BE2C (cell line): Measurements from ENCODE around the gene PLCB4.
A peak's percentile ranks its signal among the peaks of the same experiment; 100 is the strongest.

ENCODE experiments used
- DNase-seq: peaks from one replicate; pipeline ENCODE4 v3.0.0-alpha.2; 2020
- H3K27me3 ChIP-seq: fragments of 250-450 bp; sonication (Bioruptor Pico); 2 replicates; pipeline ENCODE4 v1.5.1; 2020; ENCODE audit warnings: mild to moderate bottlenecking
- H3K36me3 ChIP-seq: fragments of 250-450 bp; sonication (Bioruptor Pico); 2 replicates; pipeline ENCODE4 v1.5.1; 2020; ENCODE audit warnings: mild to moderate bottlenecking
- H3K4me1 ChIP-seq: fragments of 250-450 bp; sonication (Bioruptor Pico); 2 replicates; pipeline ENCODE4 v1.5.1; 2020
- H3K4me3 ChIP-seq: 2 replicates; pipeline ENCODE4 v1.5.1; 2011; ENCODE audit warnings: low read depth, low read length
- H3K9me3 ChIP-seq: fragments of 250-450 bp; sonication (Bioruptor Pico); 2 replicates; pipeline ENCODE4 v1.5.1; 2020
- TF ChIP-seq, protein P1 (sequence below): IDR thresholded peaks from 2 replicates; pipeline ENCODE4 v1.5.1; 2012; ENCODE audit warnings: mild to moderate bottlenecking, low read depth, low read length

PLCB4 gene

DNA sequence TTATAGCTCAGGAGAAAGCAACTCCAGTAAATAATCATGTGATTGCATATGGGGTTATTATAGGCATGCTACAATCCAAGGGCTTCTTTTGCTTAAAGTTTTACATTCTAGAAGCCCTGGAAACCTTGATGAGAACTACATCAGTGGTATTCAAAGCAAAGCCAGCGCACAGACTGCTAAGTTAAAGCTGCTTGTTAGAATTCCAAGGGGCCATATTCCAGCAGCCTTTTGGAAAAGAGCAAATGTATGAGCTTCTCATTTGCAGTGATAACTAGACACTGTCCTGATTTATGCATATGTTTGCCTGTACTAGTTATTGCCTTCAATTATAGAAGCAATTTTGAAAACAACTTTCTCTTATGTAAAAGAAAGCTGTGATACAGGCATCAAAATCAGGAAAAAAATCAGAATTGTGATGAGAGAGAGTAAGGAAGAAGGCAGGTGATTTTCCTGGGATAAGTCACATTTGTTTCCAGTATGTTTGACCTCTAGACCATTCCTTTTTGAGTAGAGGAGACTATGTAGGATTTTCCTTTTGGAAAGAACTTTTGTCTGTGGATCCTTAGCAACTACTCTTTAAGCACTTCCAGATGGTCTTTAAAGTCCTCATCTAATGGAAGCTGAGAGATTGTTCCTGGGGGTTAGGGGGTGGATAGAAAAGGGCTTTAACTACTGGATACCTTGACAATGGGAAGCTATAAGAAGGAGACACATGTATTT, 159.2 kb downstream of the PLCB4 start:
- Histone ChIP-seq H3K36me3 (no peaks in the 10 kb centered on the region; the same call in 1 of the 2 replicates), H3K4me3 (no peak overlapping the region), H3K27me3 (no peaks in the 10 kb centered on the region), H3K9me3 (no peaks in the 10 kb centered on the region), H3K4me1 (no peaks in the 10 kb centered on the region)
- TF ChIP-seq, protein P1, sequence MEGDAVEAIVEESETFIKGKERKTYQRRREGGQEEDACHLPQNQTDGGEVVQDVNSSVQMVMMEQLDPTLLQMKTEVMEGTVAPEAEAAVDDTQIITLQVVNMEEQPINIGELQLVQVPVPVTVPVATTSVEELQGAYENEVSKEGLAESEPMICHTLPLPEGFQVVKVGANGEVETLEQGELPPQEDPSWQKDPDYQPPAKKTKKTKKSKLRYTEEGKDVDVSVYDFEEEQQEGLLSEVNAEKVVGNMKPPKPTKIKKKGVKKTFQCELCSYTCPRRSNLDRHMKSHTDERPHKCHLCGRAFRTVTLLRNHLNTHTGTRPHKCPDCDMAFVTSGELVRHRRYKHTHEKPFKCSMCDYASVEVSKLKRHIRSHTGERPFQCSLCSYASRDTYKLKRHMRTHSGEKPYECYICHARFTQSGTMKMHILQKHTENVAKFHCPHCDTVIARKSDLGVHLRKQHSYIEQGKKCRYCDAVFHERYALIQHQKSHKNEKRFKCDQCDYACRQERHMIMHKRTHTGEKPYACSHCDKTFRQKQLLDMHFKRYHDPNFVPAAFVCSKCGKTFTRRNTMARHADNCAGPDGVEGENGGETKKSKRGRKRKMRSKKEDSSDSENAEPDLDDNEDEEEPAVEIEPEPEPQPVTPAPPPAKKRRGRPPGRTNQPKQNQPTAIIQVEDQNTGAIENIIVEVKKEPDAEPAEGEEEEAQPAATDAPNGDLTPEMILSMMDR: no peak
- DNase-seq: no peak

DNA sequence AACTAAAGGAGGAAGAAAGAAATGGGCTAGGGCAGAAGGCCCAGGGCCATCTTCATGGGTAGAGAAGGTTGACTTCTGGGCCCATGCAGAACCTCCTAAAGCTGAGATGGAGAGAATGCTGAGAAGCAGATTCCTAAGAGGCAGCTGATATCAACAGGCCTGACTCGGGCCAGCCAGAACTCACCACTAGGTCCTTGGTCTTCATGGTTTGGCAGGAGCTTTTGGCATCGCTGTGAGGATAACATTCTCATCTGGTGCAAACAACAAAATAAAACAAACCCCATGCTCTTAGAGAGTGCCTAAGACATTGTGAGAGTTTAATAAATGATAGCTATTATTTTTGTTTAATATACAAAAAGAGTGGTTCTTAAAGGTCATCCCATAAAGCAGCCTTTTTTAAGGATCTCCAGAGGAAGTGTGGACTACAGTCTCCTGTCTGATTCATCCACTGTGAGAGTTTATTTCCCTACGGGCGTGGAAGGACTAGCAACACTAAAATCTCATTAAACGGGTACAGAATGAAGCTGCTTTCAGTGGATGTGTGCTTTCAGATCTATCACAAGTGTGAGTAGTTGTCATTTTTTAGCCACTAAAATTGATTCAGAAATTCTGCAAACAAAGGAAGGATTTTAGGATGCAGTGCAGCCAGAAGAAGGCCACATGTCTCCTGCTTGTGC, 160.0 kb downstream of the PLCB4 start:
- Histone ChIP-seq H3K36me3 (no peaks in the 10 kb centered on the region; the same call in 1 of the 2 replicates), H3K9me3 (no peaks in the 10 kb centered on the region), H3K4me3 (no peak overlapping the region), H3K4me1 (peaks cover 6% of the 10 kb centered on the region), H3K27me3 (no peaks in the 10 kb centered on the region)
- no peak for DNase-seq
- TF ChIP-seq, protein P1: no peak

DNA sequence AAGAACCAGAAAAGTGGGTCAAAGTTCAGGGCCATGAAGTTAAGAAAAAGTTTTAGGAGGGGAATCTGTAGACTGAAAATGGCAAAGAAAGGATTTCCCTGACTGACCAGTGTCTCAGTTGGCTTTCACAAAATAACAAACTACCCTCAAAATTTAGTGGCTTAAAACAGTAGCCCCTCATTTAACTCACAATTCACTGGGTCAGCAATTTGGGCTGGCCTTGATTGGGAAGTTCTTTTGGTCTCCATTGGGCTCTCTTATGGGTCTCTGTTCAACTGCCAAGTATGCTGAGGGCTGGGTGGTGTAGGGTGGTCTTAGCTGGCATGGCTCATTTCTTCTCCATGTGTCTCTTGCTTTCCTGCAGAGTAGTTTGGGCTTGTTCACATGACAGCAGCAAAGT, 161.5 kb downstream of the PLCB4 start:
- Histone ChIP-seq H3K9me3 (no peaks in the 10 kb centered on the region), H3K4me3 (no peak overlapping the region), H3K36me3 (no peaks in the 10 kb centered on the region; the same call in 1 of the 2 replicates), H3K27me3 (no peaks in the 10 kb centered on the region), H3K4me1 (peaks cover 20% of the 10 kb centered on the region)
- TF ChIP-seq, protein P1: no peak
- DNase-seq: no peak

DNA sequence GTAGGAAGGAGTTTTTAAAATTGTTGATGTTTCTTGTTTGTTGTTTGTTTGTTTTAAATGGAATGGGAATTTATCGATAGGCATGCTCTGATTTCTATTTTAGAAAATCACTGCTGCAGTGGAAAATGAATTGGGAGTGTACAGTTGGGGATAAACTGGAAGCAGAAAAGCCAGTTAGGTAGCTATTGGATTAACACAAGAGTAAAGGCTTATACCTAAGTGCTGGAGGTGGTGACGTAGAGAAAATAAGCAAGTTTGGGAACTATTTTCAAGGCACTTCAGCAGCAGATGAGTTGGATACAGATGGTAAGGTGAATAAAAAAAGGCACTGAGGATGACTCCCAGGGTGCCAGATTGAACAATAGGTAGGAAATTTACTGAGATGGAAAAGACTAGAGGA, 164.9 kb downstream of the PLCB4 start:
- no peaks in the 10 kb centered on the region for H3K27me3 ChIP-seq
- no peaks in the 10 kb centered on the region for H3K36me3 ChIP-seq
- no peak overlapping the region for H3K4me3 ChIP-seq
- no peaks in the 10 kb centered on the region for H3K9me3 ChIP-seq
- TF ChIP-seq, protein P1: no peak
- DNase-seq: no peak
- H3K4me1 ChIP-seq: peaks cover 41% of the 10 kb centered on the region

DNA sequence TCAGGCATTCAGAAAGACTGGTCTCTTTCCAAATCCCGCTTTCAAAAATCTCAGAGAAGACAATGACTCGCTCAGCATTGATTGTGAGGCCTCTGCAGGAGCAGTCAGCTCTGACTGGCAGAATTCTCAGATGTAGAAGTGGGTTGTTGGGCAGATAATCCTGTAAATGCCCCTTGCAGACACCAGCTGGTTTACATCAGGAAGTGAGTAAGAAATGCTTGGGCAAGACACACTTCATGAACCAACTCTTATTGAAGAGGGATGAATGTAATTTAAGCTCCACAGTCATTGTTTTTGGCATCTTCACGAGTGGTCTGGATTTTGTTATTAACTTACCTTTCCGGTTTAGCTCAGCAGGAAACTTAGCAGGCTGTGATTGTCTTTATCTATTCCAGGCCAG, 166.6 kb downstream of the PLCB4 start:
- H3K36me3 ChIP-seq: no peaks in the 10 kb centered on the region
- no peak overlapping the region; the same call in 1 of the 2 replicates for H3K4me3 ChIP-seq
- H3K9me3 ChIP-seq: no peaks in the 10 kb centered on the region
- DNase-seq: peak; percentile 81
- TF ChIP-seq, protein P1: no peak
- no peaks in the 10 kb centered on the region for H3K27me3 ChIP-seq
- peaks cover 48% of the 10 kb centered on the region for H3K4me1 ChIP-seq

DNA sequence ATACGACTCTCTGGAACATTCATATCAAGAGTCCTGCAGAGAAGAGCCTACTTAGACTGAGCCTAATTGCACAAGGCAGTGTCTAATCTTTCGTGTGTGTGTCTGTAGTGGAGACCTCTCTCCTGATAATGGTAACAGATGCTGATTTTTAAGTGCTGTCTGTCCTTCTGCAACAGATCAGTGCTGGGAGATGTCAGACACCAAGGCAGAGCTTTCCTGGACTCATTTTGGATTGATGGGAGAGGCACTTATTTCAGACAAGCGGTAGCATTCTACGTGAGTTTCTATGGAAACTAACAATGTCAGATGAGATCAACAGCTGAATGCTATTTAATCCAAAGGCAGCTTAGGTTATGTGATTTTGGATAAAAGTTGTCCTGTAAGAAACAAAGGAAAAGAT, 167.6 kb downstream of the PLCB4 start:
- Histone ChIP-seq H3K36me3 (no peaks in the 10 kb centered on the region), H3K27me3 (no peaks in the 10 kb centered on the region), H3K9me3 (no peaks in the 10 kb centered on the region), H3K4me3 (0 out of 2 replicates have a peak overlapping the region, but pooled peaks have one; percentile 3), H3K4me1 (peaks cover 57% of the 10 kb centered on the region)
- TF ChIP-seq, protein P1: no peak
- peak; percentile 76 for DNase-seq
